HG03575 (cell line): ENCODE data around the gene ARHGAP24.
"Not testable (repeated sequence)": the region's sequence is repeated elsewhere in the genome, so short reads cannot be mapped to it uniquely, and the experiment has no call there.

Experiments used
- ATAC-seq: cut with Tn5 transposase; IDR thresholded peaks from one replicate; pipeline ENCODE4 v1.9.1; 2021; ENCODE audit not compliant: unreplicated experiment, insufficient number of reproducible peaks, low FRiP score; ENCODE audit errors: extremely low read depth

ARHGAP24 gene

GRCh38 chr4:85512446-85513205 is 37.7 kb downstream of the ARHGAP24 start:
- ATAC-seq: no peak

DNA sequence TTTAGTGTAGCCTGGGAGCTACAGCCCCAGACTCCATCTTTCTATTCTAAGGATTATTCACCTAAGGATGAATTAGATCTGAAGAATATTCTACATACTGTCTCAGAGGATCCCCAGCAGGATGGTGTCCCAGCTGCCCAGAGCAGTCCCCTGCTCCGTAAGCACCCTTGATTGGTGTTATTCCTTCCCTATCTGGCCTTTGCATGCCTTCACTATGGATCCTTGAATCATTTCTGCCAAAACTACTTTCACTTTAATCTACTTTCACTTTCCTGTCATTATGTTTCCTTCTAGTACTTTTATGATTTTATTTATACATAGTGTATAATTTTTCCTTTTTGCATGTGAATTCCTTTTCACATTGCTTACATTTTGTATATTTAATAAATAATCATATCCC is 39.2 kb downstream of the ARHGAP24 start:
- no peak for ATAC-seq

- ATAC-seq: no peak
Observed at GRCh38 chr4:85514783-85515182, 39.8 kb downstream of the ARHGAP24 start.

DNA sequence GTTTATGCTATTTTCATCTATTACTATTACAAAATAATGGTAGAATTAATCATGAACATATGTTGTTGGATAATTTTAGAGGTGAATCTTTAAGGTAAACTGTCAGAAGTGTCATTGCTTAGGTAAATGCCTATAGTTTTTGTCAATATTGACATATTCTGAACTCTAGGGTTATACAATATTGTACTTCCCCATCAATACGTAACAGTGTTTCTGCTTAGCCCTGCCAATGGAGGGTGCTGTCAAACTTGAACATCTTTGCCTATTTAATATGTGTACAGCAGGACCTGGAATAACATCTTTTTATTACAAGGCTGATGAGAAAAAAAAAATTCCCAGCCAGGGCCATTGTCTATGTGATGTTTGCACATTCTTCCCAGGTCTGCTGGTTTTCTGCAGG is 40.8 kb downstream of the ARHGAP24 start:
- ATAC-seq: no peak

DNA sequence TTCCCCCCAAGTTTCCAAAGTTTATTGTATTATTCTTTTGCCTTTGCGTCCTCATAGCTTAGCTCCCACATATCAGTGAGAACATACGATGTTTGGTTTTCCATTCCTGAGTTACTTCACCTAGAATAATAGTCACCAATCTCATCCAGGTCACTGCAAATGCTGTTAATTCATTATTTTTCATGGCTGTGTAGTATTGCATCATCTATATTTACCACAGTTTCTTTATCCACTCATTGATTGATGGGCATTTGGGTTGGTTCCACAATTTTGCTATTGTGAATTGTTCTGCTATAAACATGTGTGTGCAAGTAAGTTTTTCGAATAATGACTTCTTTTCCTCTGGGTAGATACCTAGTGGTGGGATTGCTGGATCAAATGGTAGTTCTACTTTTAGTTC is 43.6 kb downstream of the ARHGAP24 start:
- ATAC-seq: not testable (repeated sequence)

GRCh38 chr4:85520765-85521749 is 46.1 kb downstream of the ARHGAP24 start:
- ATAC-seq: no peak

GRCh38 chr4:85522277-85522676 is 47.3 kb downstream of the ARHGAP24 start:
- ATAC-seq: no peak

DNA sequence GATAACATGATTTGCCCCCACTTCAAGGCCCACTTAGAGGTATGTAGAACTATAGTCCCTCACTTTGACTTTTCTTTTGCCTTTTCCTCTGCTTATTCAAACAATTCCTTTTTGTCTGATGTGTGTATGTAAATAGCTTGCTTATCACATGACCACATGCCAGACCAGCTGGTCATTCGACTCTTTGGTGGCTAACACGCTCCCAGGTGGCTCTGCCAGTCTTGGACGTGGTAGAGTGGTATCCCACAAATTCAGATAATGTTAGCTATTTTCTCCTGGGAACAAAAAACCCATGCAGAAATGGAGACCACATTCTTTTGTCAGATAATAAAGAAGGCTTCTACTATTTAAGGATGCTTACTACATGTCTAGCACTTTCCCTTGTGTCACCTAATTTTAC is 47.9 kb downstream of the ARHGAP24 start:
- ATAC-seq: no peak

- no peak for ATAC-seq
Observed at GRCh38 chr4:85527815-85528214, 52.9 kb downstream of the ARHGAP24 start.

DNA sequence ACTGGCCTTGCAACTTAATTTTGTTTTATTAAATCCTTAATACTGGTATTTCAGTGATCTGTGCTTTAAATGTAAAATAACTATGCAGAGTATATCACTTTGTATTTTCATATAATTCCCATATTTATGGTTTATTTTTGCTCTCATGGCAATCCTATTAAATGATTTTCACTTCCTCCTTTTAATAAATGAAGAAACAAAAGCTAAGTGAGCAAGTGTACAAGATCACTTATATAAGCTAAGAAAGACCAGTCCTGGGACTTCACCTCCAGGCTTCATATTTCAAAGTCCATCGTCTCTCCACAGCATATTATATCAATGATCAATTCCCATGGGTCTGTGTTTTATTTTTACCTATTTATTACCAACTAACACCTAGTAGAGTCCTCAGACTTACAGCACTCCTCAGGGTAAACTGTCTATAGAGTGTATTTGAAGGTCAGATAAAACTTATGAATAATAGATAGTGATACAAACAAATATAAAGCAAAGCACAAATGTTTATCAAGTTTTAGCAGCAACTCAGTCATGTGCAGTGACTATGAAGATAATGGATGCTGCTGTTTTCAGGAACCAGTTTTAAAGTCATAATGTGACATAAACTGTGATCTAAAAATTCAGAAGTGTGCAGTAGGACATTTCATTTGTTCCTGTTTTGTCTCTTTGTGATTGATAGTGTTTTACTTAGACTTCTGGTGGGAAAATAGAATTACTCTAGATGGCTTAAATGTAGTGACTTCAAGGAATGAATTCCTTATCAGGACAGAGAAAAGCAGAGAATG is 56.8 kb downstream of the ARHGAP24 start:
- ATAC-seq: no peak

DNA sequence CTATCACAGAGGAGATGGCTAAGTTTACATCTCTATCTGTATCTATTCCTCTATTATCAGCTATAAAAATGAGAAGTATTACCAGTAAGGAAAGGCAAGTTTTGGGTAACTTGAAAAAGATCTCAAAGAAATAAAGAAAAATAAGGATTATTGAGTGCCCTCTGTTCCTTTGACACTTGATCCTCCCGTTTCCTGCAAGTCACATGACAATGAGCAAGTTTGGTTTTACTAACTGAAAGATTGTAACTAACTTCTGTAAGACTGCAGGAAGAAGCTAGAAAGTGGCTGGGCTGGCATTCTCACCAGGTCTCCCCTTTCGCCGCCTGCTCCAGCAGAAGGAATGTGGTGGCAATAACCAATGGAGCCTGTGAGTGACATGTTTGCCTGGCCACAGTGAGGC is 59.2 kb downstream of the ARHGAP24 start:
- no peak for ATAC-seq

GRCh38 chr4:85543832-85544231 is 68.9 kb downstream of the ARHGAP24 start:
- no peak for ATAC-seq

DNA sequence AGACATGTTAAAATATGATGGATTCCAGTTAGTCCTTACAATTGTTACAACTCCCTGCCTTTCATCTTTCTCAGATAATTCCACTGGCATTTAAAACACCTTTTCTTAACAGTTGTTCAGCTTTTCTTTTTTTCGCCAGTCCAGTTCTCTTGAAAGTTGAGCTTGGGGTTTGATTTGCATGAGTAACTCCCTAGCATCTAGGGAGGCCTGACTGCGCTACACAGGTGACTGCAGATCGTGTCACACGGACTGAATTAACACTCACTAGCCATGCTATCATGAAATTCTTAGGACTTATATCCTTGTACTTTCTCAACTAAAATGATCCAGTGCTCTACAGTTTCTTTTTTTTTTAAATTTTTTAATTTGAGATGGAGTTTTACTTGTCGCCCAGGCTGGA is 69.8 kb downstream of the ARHGAP24 start:
- no peak for ATAC-seq

DNA sequence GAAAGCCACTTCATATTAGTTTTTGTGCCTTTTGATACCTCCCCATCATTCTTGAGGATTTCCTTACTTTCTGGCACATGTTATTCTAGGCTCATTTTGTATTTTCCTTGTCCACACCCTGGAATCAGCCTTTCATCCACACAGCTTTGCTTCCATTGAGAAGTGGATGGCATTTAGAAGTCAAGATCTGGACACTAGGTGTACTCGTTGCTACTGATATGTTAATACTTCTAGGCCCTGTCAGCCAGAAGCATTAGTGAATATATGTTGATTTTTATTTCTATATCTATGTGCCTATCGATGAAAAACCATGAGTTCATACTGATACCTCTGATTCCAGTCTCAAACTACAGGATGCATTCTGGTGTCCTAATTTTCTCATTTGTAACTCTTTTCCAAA is 73.2 kb downstream of the ARHGAP24 start:
- no peak for ATAC-seq

- ATAC-seq: no peak
Observed at GRCh38 chr4:85548841-85549240, 73.9 kb downstream of the ARHGAP24 start.

DNA sequence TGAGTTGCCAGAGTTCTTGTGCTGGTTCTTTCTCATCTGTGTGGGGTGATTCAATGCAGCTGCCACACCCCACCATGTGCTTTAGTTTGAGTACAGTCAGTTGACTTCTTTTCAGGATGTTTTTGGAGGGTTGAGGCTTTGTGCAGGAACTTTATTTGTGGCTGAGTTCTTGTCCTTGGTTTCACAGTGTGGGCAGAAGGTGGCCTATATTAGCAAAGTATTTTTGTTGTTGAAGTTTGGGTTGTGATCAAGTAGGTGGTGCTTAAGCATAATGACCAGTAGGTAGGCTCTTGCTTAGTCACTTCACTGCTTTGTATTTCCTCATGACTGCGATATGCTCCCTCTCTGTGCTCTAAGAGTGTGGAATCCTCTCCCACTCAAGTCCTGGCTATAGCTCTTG is 80.3 kb downstream of the ARHGAP24 start:
- no peak for ATAC-seq

- ATAC-seq: no peak
Observed at GRCh38 chr4:85556283-85556682, 81.3 kb downstream of the ARHGAP24 start.

DNA sequence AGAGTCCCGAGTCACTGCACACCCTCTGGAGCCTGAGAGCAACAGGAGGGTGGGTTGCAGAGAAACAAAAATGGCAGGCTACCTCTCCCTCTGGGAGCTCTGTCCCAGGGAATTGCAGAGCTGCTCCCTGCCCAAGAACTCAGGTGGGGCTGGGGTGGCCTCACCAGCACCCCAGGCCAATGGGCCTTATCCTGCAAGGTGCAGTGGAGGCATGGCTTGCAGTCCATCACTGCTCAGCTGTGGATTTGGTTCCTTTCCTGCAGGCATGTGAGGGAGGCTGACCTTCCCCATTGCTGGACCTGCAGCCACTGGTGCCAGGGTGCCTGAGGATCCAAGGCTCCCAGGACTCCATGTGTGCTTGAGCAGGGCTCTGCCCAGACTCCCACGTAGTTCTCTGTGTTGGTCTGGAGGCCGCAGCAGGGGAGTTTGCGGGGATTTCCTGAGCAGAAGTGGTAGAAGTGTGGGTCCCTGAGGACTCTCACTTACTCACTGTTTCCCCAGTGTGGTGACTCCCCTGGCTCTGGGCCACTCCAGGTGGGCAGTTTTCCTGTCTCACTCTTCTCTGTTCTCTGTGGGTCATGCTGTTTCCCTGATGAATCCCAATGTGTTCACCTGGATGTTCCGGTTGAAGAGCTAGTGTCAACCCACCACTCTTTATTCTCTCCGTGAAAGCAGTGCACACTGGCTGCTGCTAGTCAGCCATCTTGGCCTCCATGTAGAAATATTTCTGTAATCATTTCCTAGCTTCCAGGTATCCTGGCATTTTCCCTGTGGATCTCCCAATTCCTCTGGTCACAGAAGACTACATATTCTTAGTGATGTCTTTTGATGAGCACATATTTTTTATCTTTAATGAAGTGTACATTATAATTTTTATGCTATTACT is 82.3 kb downstream of the ARHGAP24 start:
- ATAC-seq: peak; percentile 92
